Midbrain (tissue), 1 donor: ENCODE measurements around the gene RELL1.

Experiments
- DNase-seq: peaks from one replicate; lab custom pipeline; 2025; lab: John Stamatoyannopoulos, UW

The RELL1 gene

DNA sequence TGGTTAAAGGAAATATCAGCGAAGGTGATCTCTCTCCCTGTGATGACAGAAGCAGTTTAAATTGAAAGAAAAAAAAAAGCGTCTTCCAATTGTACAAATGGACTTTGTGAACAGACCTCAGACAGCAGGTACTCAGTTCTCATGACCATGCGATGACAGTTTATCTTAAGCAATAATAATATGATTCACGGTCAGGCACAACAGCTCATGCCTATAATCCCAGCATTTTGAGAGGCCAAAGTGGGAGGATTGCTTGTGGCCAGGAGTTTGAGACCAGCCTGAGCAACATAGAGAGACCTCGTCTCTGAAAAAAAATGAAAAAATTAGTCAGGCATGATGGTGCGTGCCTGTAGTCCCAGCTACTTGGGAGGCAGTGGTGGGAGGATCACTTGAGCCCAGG lies 51.0 kb downstream of the RELL1 start:
- DNase-seq, result no peak

DNA sequence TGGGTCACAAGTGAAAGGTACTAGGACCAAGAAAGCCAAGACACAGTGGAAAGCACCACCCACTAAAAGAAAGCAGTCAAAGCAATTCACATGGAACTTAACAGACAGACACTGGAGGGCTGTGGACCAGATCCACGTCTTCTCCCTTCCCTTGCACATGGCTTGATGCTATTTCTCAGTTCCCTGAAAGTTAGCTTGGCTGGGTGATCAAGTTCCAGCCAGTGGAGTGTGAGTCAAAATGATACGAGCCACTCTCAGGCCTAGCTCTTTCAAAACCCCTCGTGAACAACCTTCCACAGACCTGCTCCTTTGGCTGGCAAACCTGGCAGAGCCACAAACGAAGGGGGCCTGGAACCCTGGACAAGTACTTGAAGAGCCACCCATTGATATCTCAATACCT lies 52.0 kb downstream of the RELL1 start:
- no peak for DNase-seq

GRCh38 chr4:37632836-37633235 lies 53.3 kb downstream of the RELL1 start:
- no peak for DNase-seq

DNA sequence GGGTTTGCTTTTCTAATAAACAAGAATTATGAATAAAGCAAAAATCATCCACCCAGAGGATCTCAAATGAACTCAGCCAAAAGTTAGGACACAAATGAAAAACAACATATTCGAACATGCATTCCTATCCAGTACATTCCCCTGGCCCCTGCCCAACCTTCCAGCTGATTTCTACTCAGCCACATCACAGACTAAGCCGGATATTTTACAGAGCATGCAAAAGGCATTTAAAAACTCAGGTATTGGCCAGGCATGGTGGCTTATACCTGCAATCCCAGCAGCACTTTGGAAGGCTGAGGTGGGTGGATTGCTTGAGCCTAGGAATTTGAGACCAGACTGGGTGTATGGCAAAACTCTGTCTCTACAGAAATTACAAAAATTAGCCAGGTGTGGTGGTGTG lies 54.6 kb downstream of the RELL1 start:
- no peak for DNase-seq

DNA sequence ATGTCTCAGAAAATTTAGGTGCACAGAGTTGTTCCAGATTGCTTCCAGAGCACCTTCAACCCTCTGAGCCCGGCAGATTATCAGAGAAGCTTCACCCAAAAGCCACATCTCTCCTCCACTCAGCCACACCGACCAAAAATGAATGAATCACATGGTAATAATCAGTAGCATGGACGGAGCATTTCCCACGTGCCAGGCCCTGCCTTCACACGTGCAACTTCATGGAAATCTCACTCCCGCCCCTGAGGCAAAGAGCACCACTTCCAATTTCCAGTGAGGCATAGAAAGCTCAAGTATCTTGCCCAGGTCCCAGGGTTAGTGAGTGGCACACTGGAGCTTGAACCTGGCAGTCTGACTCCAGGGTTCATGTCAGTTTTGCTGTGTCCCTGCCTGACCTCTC lies 56.5 kb downstream of the RELL1 start:
- no peak for DNase-seq

- no peak for DNase-seq
These were observed 57.1 kb downstream of the RELL1 start for GRCh38 chr4:37628977-37629609.

DNA sequence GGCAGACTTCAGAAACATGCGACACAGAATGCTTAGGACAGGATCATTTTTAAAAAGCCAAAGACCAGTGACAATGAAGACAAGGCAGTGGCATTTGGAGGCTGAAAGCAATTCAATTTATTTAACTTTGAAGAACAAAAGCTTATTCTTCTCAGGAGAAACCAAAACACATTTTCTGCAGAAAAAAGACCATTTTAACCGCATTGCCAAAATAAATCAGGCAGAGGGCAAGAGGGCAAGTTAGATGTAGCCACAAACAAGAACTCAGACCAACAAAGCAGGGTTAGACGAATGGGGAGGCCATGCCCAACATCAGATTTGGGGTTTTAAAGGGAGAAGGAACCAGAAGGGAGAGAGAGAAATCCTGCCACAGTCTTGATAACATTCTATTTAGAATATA lies 58.9 kb downstream of the RELL1 start:
- peak; percentile 16 for DNase-seq

GRCh38 chr4:37625499-37625898 lies 60.7 kb downstream of the RELL1 start:
- DNase-seq, result no peak

- DNase-seq, result no peak
These were observed 62.2 kb downstream of the RELL1 start for GRCh38 chr4:37623940-37624339.

- DNase-seq, result no peak
These were observed 63.1 kb downstream of the RELL1 start for GRCh38 chr4:37623125-37623524.

DNA sequence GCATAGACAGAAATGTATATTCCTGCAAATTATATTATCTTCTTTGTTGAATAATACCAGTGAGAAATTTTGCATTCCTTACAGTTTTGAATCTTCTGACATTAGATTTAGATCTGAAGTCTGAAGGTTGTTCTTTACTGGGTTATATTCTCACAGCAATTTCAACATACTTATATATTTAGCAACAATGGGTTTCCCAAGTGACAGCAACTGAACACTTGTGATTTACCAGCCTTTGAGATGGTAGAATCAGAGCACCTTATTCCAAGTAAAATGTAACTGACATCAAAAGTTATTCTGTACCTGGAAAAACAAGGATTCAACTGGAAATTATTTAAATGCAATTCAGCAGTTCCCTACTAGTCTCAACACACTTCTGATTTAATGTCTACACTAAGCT lies 66.0 kb downstream of the RELL1 start:
- no peak for DNase-seq

- no peak for DNase-seq
These were observed 70.5 kb downstream of the RELL1 start for GRCh38 chr4:37615720-37616063.

DNA sequence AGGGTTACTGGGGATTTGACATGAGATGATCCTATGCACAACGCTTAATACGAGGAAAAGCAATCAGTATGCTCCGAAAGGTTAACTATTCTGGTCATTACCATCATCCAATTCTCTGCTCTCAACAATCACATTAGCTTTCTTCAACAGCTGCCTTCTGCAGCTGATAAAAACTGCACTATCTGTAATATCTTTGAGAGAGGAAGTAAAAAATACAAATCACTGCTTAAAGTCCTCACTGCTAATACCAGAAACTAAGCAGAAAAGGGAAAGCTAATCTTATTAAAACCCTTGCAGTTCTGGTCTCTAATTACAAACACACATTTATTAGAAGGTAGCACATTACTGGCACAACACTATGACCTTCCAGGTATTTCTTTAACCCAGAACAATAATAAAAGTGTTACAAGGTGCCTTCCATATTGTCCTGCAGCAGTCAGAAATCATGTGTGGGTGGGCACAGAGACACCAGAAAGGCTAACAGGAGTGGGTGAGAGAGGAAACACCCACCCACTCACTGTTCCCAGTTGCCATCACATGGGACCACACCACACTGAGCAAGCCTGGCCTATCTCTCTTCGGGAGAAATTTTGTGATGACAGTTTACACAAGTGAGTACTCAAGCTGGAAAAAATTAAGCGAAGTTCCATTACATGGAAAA lies 71.0 kb downstream of the RELL1 start:
- DNase-seq, result no peak

GRCh38 chr4:37612811-37613210 lies 73.4 kb downstream of the RELL1 start:
- no peak for DNase-seq

- no peak for DNase-seq
These were observed 76.5 kb downstream of the RELL1 start for GRCh38 chr4:37609626-37610025.

- no peak for DNase-seq
These were observed 79.2 kb downstream of the RELL1 start for GRCh38 chr4:37607018-37607417.

- no peak for DNase-seq
These were observed 80.2 kb downstream of the RELL1 start for GRCh38 chr4:37605843-37606565.

- no peak for DNase-seq
These were observed 81.7 kb downstream of the RELL1 start for GRCh38 chr4:37604461-37604860.

DNA sequence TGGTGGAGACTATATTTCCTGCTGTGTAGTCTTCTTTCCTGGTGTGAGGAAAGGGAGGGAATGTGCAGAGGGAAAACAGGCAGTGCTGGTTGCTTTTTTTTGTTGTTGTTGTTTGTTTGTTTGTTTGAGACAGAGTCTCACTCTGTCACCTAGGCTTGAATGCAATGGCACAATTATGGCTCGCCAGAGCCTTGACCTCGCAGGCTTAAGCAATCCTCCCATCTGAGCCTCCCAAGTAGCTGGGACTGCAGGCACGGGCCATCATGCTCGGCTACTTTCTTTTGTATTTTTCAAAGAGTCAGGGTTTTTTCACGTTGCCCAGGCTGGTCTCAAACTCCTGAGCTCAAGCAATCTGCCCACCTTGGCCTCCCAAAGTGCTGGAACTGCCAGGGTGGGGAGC lies 82.5 kb downstream of the RELL1 start:
- no peak for DNase-seq

DNA sequence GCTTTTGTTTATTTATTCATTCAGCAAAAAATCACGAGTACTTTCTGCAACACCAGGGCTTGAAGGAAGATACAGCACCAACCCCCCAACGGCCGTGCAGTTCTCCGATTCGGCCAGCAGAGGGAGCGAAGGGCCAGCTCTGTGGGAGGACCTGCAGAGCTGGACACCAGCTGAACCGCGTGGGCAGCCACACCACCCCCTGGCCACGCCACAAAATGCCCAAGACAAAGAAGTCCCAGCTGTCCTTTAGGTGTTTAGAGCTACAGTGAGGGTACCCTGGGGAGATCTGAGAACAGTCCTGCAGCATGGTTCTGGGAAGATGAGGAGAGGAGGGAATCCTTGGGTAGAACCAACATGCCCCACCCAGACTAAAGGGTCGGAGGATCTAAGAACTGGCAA lies 83.1 kb downstream of the RELL1 start:
- peak; percentile 84 for DNase-seq

- no peak for DNase-seq
These were observed 83.6 kb downstream of the RELL1 start for GRCh38 chr4:37602454-37603069.

GRCh38 chr4:37601531-37601930 lies 84.6 kb downstream of the RELL1 start:
- no peak for DNase-seq
